Measurements from ENCODE around the gene AATF. TPM values are rescaled to one million over a fixed set of nuclear protein-coding genes. Genes with fewer than 3 reads are reported as not detected.

Gene AATF
- total RNA-seq, 1 donor from 2014 or later = 25.0 TPM

GRCh38 chr17:37101306-37101705 is 152.6 kb downstream of the AATF start:
- no peak overlapping the region for H3K27ac Mint-ChIP-seq (ENCODE audit: unreplicated experiment)
- H3K4me3 Mint-ChIP-seq (ENCODE audit: unreplicated experiment) = no peak overlapping the region
- peaks cover 9% of the 10 kb centered on the region for H3K4me1 Mint-ChIP-seq (ENCODE audit: unreplicated experiment)
- no peaks in the 10 kb centered on the region for H3K9me3 Mint-ChIP-seq (ENCODE audit: unreplicated experiment)
- DNase-seq (ENCODE audit: low spot score) = no peak
- no peak for TF ChIP-seq CTCF (IDR thresholded peaks at IDR 0.05; ENCODE audit: unreplicated experiment)
- peaks cover 24% of the 10 kb centered on the region for H3K36me3 Mint-ChIP-seq (ENCODE audit: low read depth, unreplicated experiment)
- no peaks in the 10 kb centered on the region for H3K27me3 Mint-ChIP-seq (ENCODE audit: unreplicated experiment)

- Mint-ChIP-seq H3K27ac (ENCODE audit: unreplicated experiment) (no peak overlapping the region), H3K27me3 (ENCODE audit: unreplicated experiment) (peaks cover 3% of the 10 kb centered on the region), H3K36me3 (ENCODE audit: low read depth, unreplicated experiment) (peaks cover 6% of the 10 kb centered on the region), H3K4me3 (ENCODE audit: unreplicated experiment) (no peak overlapping the region), H3K4me1 (ENCODE audit: unreplicated experiment) (peaks cover 22% of the 10 kb centered on the region), H3K9me3 (ENCODE audit: unreplicated experiment) (no peaks in the 10 kb centered on the region)
- DNase-seq (ENCODE audit: low spot score) = no peak
- TF ChIP-seq CTCF (IDR thresholded peaks at IDR 0.05; ENCODE audit: unreplicated experiment) = no peak
These were observed 154.5 kb downstream of the AATF start for GRCh38 chr17:37103231-37103630.

- H3K4me3 Mint-ChIP-seq (ENCODE audit: unreplicated experiment) = no peak overlapping the region
- peaks cover under 1% of the 10 kb centered on the region for H3K36me3 Mint-ChIP-seq (ENCODE audit: low read depth, unreplicated experiment)
- peaks cover 39% of the 10 kb centered on the region for H3K4me1 Mint-ChIP-seq (ENCODE audit: unreplicated experiment)
- H3K27ac Mint-ChIP-seq (ENCODE audit: unreplicated experiment) = no peak overlapping the region
- no peak for DNase-seq (ENCODE audit: low spot score)
- TF ChIP-seq CTCF (IDR thresholded peaks at IDR 0.05; ENCODE audit: unreplicated experiment) = no peak
- H3K9me3 Mint-ChIP-seq (ENCODE audit: unreplicated experiment) = no peaks in the 10 kb centered on the region
- H3K27me3 Mint-ChIP-seq (ENCODE audit: unreplicated experiment) = peaks cover 3% of the 10 kb centered on the region
These were observed 157.3 kb downstream of the AATF start for GRCh38 chr17:37106049-37106448.

Small RNA genes lying within 50 kb of the gene (microRNA-seq; reads per million reads assigned to microRNA genes)
- not detected for gene MIR2909 (ENCODE audit: unreplicated experiment)

Other genes with a start within 250 kb of the AATF start
- 4.5 TPM for gene LHX1, start 11.5 kb upstream of the AATF start, total RNA-seq (ENCODE audit: unreplicated experiment)